CD4-positive, alpha-beta T cell treated with Interleukin-1 beta for 1 hour (primary cell): ENCODE data around the gene SERPINB8.

Experiments
- DNase-seq, 2 donors: peaks; one replicate each; pipeline ENCODE4 v3.0.0-alpha.2; 2020 to 2022

The SERPINB8 gene

DNA sequence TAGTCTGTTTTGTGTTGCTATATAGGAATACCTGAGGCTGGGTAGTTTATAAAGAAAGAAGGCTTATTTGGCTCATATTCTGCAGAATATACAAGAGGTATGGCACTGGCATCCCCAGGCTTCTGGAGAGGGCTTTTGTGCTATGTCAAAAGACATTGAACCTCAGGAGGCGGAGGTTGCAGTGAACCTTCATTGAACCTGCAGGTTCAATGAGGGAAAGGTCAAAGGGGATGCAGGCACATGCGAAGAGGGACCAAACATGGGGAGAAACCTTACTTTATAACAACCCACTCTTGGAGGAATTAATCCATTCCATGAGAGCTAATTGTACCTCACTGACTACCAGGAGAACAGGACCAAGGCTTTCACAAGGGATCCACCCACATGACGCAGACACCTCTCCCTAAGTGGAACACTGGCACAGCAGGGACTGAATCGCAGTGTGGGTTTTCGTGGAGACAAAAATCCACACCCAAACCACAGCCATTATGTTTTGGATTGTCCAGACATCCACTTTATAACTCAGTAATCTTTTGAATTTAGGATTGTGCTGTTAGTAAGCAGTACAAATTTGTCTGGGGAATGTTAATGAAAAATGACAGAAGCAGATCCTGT is 4.1 kb upstream of the SERPINB8 start:
- no peak for DNase-seq

DNA sequence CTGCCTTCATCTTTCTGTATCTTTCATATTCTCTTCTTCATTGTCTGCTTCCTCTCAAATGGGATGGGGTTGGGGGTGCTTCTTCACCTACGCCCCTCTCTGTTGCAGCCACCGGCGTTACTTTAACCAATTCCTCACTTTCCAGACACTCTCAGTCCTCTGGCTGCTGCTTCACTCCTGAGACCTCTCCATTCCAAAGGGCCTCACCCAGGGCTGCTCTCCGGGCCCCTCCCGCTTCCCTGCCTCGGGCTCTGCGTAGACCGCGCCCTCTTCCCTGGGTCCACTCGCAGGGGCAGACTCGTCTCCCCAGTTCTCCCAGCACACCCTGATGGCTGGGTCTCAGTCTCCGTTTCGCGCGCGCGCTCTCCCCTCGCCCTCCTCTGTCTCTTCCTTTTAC is 926 bp downstream of the SERPINB8 start:
- no peak for DNase-seq

DNA sequence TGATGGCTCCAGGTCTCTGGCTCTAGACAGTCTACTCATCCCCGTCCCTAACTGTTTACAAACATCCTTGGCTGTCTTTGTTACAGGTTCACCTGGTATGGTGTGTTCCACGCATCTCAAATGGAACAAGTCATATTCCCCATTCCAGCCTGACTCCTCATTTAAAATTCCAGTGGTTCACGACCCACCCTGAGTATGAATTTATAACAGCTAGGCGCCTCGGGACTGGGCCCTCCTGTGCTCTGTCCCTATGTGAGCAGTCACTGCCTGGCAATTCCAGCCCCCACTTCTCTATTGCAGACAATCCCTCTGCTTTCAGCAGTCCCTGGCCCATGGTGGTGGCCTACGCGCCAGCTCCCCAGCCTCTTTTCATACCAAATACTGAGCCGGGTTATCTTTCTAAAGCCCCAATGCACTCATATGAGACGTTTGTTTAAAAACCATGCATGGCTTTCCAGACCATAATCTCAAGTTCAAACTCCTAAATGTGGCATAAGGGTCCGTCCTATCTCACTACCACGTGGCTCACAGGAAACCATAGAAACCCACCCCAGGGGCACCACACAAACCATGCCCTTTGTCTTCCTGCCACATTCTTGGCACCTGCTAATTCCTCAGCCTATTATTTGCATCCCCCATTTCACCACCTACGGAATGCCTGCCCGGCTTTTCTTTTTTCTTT is 1.6 kb downstream of the SERPINB8 start:
- no peak for DNase-seq

DNA sequence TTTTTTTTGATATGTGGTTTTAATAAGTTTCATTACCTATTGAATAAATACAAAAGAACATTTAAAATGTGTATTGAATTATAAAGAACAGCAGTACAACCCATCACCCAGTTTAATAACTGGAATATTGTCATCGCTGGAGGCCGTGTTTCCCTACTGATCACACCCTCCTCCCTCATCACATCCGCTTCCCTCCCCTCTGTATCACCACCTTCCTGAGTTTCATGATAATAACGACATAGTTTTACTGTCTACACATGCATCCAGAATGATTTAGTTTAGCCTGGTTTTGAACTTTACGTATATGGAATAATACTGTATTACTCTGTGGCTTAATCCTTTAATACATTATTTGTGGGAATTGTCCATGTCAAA is 2.1 kb downstream of the SERPINB8 start:
- DNase-seq = no peak

DNA sequence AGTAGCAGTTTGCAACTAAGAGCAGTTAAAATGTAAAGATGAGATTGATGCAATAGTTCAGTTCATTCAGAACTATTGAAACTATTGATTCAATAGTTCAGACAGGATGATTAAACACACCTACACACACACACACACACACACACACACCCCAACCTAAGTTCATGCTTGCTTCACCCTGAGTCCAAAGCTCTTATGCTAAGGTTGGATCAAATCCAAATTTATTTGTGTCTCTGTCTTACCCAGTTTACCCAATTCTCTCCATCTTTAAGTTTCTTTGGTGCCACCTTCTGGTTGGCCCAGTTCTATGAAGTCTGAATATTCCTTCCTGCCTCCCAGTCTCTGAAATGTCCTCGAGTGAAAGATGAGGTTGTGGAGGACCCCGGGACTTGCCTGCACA is 5.1 kb downstream of the SERPINB8 start:
- DNase-seq = peak in 1 of 2 donors; percentile 40

DNA sequence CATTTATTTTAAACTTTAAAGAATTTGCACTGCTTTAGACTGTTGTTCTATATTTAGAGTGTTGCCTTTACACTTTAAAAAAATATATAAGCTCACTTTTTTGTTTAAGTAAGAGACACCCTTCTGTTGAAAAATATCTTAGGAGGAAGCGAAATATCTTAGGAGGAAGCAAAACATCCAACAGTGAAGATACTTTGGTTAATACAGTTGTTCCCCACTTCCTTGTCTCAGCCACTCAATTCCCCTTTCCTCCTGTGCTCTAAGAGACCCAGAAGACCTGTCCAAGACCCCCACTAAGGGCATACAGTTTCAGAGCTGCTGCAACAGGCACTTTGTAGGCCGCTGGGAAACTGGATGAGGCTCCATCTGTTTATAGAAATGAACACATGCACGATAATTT is 5.7 kb downstream of the SERPINB8 start:
- DNase-seq = no peak

DNA sequence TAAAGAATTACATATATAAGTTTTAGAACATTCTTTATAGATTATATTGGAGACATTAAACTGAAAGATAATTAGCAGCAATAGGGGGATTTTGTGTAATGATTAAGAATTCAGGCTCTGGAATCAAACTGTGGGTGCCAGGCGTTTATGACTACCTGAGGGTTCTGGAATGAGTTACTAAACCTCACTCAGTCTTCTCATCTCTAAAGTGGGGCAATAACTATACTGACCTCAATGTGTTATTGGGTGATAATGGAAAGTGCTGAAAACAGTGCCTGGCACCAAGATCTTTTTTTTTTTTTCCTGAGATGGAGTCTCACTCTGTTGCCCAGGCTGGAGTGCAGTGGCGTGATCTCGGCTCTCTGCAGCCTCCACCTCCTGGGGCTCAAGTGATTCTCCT is 7.2 kb downstream of the SERPINB8 start:
- DNase-seq = no peak

DNA sequence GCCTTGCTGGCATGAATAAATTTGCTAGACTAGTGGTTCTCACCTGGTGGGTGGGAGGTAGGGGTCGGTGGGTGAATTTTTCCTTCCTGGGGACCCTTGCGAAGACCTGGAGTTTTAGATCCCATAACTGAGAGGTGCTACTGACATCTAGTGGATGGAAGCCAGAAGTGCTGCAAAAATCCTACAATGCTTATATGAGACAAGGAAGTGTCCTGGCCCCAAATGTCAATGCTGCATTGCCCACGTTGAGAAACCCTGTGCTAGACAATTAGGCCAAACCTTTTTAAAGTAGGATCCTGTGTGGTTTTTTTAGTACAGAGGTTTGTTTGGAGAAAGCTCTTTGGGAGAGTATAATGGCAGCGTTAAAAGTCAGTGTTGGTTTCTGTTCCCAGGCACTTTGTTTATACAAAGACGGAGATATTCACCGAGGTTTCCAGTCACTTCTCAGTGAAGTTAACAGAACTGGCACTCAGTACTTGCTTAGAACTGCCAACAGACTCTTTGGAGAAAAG is 9.6 kb downstream of the SERPINB8 start:
- peak; percentile 35 to 60 for DNase-seq

DNA sequence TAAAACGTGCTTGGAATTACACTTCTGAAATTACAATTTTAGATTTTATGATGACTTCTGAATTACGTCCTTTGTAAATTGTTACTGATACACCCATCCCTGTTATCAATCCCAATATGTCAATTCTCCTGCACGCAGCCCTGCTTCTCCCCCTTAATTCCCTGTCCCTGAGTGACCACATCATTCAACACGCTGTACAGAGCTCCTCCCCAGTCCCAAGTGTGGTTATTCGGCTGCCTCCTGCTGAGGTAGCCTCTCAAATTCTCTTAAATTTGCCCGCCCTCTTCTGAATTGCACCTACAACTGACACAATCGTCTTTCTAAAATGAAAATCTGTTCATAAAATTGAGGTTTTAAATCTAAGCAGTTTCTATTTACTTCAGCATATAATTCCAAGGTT is 10.1 kb downstream of the SERPINB8 start:
- no peak for DNase-seq

DNA sequence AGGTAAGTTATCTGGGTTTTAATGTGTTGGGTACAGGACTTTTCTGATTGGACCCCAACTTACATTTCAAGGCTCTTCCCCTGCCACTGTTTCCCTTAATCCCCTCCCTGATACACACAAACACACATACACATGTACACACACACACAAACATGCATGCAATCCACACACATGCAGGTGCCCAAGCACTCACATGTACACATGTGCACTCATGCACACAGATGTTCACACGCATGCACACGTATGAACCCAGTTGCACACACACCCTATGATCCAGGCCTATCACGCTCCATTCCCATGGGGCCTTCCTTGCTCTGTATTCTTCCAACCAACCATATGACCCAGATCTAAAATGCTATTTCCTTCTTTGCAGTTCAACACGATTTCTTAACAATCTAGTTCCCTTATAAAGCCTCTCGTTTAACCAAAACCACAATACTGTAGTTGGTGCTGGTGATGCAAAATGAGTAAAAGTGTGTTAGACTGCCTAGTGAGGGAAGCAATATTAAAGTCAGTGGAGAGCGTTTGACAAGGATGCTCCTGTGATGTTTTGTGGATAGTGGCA is 11.1 kb downstream of the SERPINB8 start:
- DNase-seq = no peak

DNA sequence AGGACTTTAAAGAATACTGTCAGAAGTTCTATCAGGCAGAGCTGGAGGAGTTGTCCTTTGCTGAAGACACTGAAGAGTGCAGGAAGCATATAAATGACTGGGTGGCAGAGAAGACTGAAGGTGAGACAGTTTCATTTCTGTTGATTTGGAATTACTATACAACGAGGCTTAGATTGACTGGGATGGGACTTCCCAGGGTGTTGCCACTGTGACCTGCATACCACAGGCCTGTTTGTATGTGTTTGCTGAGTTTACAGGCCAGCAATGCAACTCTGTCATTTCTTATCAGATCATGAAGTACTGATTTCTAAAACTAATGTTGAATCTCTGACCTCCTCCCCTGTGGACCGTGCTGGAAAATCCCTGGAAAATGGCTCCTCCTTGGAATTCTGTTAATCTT is 11.8 kb downstream of the SERPINB8 start:
- DNase-seq = no peak

DNA sequence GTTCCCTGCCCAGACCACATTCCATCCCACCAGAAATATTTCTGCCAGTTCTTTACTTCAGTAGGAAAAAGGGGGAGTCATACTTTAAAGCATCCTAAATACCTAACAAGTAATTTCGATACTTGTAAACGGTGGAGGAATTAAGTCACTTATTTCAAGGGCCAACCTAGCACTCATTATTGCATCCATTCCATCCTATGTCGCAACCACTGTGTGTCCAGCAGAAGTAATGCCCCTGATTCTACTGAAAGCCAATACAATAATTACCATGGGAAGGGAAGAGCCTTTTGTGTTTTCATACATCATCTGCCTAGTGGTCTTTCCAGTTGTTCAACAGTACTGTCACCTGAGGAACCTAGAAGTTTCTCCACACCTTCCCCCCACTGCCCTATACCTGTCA is 12.5 kb downstream of the SERPINB8 start:
- no peak for DNase-seq

DNA sequence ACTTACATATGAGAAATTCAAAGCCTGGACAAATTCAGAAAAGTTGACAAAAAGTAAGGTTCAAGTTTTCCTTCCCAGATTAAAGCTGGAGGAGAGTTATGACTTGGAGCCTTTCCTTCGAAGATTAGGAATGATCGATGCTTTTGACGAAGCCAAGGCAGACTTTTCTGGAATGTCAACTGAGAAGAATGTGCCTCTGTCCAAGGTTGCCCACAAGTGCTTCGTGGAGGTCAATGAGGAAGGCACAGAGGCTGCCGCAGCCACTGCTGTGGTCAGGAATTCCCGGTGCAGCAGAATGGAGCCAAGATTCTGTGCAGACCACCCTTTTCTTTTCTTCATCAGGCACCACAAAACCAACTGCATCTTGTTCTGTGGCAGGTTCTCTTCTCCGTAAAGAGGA is 17.0 kb downstream of the SERPINB8 start:
- DNase-seq = no peak

DNA sequence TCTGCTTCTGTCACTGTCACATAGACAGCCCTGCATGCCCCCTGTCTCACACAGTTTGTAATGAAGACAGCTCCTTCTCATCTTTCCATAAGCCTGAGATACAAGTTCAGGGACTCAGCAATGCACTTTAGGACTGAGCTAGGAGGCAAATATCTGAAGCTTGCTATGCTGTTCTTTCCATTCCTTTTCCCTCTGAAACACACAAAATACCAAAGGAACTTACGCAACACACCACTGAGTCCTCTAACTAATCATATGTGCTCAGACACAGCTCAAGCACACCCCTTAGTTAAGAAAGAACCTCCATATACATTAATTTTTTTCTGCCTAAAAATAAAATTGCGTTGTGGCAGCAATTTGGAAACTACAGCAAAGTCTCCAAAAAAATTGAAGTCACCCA is 17.9 kb downstream of the SERPINB8 start:
- no peak for DNase-seq

DNA sequence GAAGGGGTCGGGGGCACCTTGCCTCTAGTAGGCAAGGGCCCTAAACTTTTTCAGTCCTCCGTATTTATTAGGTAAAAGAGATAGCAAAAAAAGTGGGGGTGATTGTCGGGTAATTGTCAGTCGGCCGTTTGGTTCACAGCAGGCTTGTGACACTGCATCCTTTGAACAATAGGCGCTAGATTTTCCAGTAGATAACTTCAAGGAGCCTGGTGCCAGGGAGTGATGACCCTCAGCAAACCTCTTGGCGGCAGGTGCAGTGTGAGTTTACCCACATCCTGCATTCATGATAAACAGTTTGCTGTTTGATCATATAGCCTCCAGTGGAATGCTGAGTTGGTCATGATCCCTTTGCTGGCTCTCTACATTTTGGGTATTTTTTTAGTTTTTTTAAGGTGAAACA is 22.9 kb downstream of the SERPINB8 start:
- DNase-seq = no peak

DNA sequence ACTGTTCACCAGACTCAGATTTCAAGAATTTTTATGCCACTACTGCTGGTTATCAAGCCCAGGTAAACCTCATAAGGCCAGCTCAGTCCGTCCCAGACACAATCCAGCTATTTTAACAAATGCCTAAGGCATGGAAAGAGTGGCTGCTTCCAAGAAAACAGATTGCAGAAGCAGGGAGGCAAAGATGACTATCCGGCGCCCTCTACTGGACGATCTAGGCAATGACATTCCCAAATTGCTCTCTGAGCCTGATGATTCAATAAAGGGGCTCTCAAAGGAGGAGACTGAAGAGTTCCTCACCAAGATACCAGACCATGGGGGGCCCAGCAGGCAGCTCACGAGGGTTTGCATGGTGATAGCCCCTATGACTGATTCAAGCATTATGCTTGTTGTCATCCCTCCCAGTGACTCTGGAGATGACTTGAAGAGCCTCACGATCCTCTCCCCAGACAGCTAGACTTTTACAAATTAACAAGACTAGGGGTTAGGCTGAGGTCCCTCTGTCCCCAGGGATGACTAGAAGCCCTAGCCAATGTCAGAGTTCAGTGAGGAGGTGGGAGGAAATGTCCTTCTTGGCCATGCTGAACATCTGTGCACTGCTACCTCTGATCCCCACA is 25.0 kb downstream of the SERPINB8 start:
- DNase-seq = peak; percentile 18 to 38

DNA sequence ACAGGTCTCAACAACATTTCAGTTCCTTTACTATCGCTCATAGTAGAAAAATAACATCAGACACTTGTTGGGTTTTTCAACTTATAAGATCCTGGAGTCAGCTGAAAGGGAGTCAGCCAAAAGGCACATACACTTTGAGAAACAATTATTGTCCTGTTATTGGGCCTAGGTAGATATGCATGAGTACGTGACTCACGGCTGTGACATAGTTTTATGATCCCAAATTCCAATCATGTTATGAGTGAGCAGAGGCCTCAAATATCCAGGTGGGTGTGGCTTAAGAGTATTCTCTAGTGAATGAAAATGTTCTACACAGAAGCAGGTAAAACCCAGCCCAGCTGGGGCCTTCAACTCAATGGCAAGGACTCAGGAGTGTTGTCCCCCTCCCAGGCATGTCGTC is 27.2 kb downstream of the SERPINB8 start:
- no peak for DNase-seq

DNA sequence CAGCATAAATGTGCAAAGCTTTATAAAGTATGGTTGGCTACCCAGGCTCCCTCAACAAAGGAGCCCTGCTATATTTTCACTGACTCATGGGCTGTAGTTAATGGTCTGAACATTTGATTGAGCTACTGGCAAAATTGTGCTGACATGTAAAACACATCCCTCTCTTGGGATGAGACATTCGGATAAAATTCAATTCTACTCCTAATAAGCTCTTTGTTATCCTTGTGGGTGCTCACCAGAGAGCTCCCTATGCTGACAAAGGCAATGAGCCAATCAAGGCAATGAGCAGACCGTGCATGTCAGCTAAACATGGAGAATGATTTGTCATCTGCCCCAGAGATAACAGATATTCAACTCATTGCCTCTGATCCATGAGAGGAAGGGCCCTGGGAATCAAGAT is 27.7 kb downstream of the SERPINB8 start:
- no peak for DNase-seq

DNA sequence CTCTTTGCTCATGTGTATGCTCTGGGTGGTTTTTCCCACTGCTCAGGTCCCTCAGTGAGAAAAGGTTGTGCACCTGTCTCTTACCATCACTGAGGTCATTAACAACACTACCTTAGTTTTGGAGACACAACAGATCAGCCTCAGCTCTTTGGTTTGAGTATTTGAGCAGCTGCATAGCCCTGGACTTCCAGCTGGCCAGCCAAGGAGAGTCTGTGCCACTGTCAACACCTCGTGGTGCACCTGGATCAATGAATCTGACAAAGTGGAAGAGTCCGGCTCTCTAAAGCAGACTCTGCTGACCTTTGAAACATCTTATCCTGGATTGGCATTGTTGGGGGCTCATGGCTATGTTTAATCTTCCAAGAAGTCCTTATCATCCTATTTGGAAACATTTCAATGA is 30.0 kb downstream of the SERPINB8 start:
- no peak for DNase-seq

DNA sequence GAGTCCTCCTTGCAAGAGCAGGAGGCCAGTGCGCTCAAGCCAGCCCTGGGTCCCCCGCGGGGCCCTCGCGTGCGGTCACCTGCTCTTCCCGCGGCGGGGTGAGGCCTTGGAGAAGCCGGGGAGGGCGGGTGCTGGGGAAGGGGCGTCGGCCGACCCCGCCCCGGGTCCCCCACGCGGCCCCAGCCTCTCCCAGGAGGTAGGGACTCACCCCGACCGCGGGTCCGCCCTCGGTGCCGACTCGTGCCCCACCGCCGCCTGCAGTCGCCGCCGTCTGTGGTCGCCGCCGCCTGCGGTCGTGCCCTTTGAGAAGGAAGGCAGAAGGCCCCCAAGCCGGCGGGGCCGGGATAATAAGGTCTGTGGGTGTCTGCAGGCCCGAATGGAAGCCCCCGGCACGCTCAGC is 32.7 kb downstream of the SERPINB8 start:
- DNase-seq = no peak

DNA sequence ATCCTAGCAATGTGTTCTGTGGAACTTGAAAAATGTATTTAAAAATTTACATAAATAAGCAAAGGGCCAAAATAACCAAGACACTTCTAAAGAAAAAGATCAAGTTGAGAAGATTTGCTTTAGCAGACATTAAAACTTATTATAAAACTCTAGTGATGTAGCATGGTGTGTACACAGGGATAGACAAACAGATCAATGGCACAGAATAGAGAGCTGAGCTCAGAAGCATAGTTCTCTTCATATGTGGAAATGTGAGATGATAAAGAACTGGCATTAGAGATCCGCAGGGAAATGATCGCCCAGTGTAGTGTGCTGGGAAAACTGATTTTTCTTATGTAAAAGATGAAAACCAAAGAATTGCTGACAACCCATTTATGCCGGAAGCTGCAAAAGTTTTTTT is 39.4 kb downstream of the SERPINB8 start:
- DNase-seq = no peak

DNA sequence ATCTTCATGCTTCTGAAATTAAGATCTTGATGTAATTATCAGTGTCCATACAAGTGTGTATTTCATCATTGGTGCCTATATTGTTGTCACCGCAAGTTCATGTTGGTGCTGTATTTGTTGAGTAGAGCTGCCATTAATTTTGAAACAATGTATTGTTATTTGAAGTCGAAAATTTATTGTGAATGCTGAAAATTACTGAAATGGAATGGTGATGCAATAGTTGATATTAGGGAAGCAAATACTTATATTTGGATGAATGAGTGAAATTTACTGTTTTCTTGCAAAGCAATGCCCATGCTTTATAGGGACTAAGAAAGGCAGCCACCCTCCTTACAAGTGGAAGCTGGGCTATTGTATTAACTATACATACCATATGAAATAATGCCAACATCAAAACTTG is 41.6 kb downstream of the SERPINB8 start:
- DNase-seq = no peak

DNA sequence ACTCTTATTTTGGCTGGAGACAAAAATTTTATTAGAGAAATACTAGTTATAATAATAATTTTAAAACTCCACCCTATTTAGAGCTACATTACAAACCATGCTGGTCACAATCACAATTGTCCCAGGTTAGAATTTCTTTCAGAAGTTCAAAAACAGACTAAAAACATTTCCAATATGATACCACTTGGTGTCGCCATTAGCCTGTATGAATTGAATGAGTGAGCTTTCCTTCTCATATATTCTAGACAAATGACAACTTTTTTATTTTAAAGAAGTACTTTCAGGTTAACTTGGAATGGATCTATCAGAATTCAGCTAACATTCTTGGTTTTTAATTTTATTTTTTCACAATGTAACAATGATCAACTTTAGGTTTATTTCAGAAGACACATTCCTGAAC is 48.0 kb downstream of the SERPINB8 start:
- no peak for DNase-seq
